Skeletal muscle tissue (tissue), 4 donors: ENCODE results near the gene SLC25A21. TPM values are rescaled to one million over a fixed set of nuclear protein-coding genes. Genes with fewer than 3 reads are reported as not detected.

ENCODE experiments used
- H3K27ac ChIP-seq: one replicate; pipeline ENCODE4 v1.7.0; 2013; ENCODE audit warnings: mild to moderate bottlenecking, low read depth, low read length, inconsistent platforms
- H3K27me3 ChIP-seq, 3 donors: one replicate each; pipeline ENCODE4 v1.7.0; 2013; ENCODE audit warnings: low read length in 3 of 3; ENCODE audit not compliant: control insufficient read depth in 3 of 3, insufficient read depth in 3 of 3
- H3K36me3 ChIP-seq, 3 donors: one replicate each; pipeline ENCODE4 v1.7.0; 2013; ENCODE audit warnings: low read length in 3 of 3; ENCODE audit not compliant: control insufficient read depth in 3 of 3, insufficient read depth in 3 of 3
- H3K4me1 ChIP-seq, 3 donors: one replicate each; pipeline ENCODE4 v1.7.0; 2013; ENCODE audit warnings: low read length in 3 of 3, mild to moderate bottlenecking in 3 of 3; ENCODE audit not compliant: control insufficient read depth in 3 of 3, insufficient read depth in 3 of 3
- H3K4me3 ChIP-seq, 3 donors: one replicate each; pipeline ENCODE4 v1.7.0; 2013; ENCODE audit warnings: low read length in 3 of 3
- H3K9ac ChIP-seq, 3 donors: one replicate each; pipeline ENCODE4 v1.7.0; 2013; ENCODE audit warnings: low read length in 3 of 3, mild to moderate bottlenecking in 3 of 3, moderate library complexity in 2 of 3, low read depth in 1 of 3
- H3K9me3 ChIP-seq, 3 donors: one replicate each; pipeline ENCODE4 v1.7.0; 2013; ENCODE audit warnings: low read length in 3 of 3; ENCODE audit not compliant: control insufficient read depth in 3 of 3
- total RNA-seq: library from RNA; depleted of rRNA; stranded (reverse); fragments of >200 nt; gene quantifications from one replicate; pipeline ENCODE4 v1.2.3, GENCODE V29; 2014
- donor health status: Osteomylitis.

The SLC25A21 gene
- total RNA-seq, 1 donor from 2014 or later = 2.1 TPM

DNA sequence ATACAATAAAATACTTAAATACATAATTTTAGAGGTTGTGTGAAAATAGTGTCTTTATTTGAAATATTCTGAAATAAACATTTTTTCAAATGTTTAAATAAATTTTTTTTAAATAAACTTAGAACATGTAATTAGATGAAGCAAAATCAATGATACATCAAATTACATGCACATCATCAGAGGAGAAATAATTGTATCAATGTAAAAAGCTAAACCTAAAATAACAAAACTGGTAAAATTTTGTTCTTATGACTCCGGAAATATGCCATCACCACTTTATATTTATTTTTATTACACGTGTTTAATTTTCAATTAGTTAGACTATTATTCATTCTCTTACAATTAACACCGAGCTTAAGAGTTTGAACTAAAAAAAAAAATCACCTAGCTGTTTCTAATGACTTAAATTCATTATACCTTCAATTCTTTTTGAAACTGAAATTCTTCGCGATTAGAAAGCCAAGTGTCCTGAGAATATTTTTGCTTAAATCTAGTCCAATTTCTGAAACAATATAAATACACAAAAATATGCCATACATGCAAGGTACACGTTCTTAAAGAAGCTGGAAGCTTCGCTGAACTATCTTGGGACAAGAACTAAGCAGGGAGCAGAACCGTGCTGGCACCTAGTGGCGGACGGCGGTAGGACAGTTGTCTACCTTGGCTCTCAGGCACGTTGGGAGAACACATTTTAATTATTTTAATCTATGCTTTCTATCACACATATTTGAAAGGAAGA is 230.5 kb downstream of the SLC25A21 start:
- H3K9ac ChIP-seq = no peak overlapping the region
- no peak overlapping the region for H3K27ac ChIP-seq
- no peaks in the 10 kb centered on the region for H3K9me3 ChIP-seq
- H3K27me3 ChIP-seq = no peaks in the 10 kb centered on the region
- no peaks in the 10 kb centered on the region for H3K36me3 ChIP-seq
- no peak overlapping the region for H3K4me3 ChIP-seq
- H3K4me1 ChIP-seq = no peaks in the 10 kb centered on the region

DNA sequence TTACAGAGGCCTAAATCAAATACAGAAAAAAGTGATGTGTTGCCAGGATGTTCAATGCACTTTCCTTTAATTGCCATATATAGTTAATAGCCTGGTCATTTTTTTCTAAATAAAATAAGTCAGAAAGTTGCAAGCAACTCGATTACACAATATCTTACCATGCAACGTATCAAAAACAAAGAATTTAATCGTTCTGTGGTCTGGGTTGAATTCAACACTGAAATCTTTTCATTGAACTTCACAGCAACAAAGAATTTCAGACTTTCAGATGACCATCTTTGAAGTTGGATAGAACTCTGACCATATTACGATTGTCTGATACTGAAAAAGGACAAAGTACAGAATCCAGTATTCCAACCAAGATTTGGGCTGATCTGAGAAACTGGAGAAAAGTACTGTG is 231.9 kb downstream of the SLC25A21 start:
- Histone ChIP-seq H3K4me1 (no peaks in the 10 kb centered on the region), H3K4me3 (no peak overlapping the region), H3K27ac (no peak overlapping the region), H3K36me3 (no peaks in the 10 kb centered on the region), H3K9ac (no peak overlapping the region), H3K9me3 (no peaks in the 10 kb centered on the region), H3K27me3 (no peaks in the 10 kb centered on the region)

DNA sequence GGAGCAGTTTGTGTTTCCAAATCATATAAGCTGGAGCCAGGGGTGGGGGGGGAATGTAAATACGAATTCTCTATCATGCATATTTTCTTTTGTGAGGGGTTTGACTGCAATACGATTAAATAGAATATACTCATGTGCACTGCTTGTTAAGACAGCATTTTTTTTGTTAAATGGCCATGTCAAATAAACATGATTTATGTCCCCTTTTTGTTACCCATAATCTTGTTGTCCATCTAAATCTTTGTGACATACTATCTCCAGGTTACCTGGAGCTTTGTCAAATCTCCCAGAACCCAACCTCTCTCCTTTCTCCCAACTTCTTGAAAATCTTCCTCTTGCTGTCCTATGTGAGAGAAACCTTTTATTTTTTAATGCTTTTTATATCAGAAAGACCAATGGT is 233.1 kb downstream of the SLC25A21 start:
- no peak overlapping the region for H3K27ac ChIP-seq
- H3K9ac ChIP-seq = no peak overlapping the region
- no peak overlapping the region for H3K4me3 ChIP-seq
- no peaks in the 10 kb centered on the region for H3K27me3 ChIP-seq
- no peaks in the 10 kb centered on the region for H3K36me3 ChIP-seq
- H3K4me1 ChIP-seq = no peaks in the 10 kb centered on the region
- H3K9me3 ChIP-seq = no peaks in the 10 kb centered on the region

DNA sequence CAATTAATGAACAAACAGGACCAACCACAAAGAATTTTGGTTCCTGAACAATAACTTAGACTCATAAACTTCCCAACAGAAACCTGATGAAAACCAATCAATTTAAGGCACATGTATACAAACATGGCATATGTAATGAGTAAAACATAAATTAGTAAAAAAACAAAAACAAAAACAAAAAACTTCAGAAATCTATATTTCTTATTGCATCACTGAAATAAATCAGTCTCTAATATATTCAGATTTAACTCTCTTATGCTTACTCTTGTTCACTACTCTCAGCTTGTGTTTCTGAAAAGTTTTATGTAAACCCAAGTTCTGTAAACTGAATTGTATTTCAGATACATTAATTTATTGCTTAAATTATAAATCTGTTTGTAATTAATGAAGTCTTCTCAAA is 233.7 kb downstream of the SLC25A21 start:
- Histone ChIP-seq H3K27me3 (no peaks in the 10 kb centered on the region), H3K9ac (no peak overlapping the region), H3K4me1 (no peaks in the 10 kb centered on the region), H3K9me3 (no peaks in the 10 kb centered on the region), H3K27ac (no peak overlapping the region), H3K4me3 (no peak overlapping the region), H3K36me3 (no peaks in the 10 kb centered on the region)

DNA sequence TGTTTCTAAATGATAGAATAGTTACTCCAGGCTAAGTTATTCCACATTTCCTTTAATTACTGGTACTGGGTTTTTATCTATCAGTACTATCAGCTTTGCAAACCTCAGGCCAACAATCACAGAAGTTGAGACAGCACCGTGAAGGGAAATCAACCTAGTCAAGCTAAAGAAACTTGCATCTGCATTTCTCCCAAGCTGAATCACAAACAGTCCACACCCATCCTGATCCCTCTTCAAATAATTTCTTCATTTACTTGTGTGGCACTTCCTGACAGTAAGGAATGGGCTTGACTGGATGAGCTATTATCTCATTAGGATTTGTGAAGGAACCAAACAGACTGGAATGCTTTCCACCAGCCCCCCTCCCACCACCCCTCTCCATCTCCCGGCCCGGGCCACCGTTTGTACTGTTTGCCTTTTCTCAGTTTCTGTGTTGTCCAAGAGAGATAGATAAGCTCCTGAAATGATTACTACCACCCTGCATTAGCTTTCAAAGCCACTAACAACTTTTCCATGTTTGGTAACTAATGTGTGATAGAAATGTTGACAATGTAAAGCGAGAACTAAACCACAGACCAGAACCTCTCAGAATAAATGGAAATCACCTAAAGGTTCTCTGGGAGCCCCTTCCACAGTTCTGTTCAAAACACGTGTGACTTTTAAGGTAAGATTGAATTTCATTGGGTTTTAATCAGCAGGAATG is 236.3 kb downstream of the SLC25A21 start:
- Histone ChIP-seq H3K4me1 (no peaks in the 10 kb centered on the region), H3K27ac (no peak overlapping the region), H3K36me3 (no peaks in the 10 kb centered on the region), H3K4me3 (no peak overlapping the region), H3K9me3 (no peaks in the 10 kb centered on the region), H3K27me3 (no peaks in the 10 kb centered on the region), H3K9ac (no peak overlapping the region)

DNA sequence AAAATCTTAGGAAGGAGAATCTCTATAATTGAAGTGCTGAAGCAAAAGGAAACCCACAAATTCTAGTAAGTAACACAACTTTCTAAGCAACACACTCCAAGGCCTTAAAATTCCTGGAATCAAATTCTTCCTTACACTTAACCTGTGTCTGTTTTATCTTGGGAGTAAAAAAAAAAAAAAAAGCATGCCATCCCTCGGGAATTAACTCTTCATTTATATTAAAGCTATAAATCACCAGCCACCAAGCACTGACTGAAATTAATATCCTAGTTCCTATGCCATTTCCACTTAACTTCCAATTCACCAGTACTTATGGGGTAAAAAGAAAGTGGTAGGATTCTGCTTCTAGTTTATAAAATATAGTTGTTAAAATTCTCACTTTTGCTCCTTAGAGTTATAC is 238.1 kb downstream of the SLC25A21 start:
- H3K4me3 ChIP-seq = no peak overlapping the region
- no peaks in the 10 kb centered on the region for H3K27me3 ChIP-seq
- no peaks in the 10 kb centered on the region for H3K36me3 ChIP-seq
- H3K4me1 ChIP-seq = no peaks in the 10 kb centered on the region
- no peak overlapping the region for H3K9ac ChIP-seq
- no peak overlapping the region for H3K27ac ChIP-seq
- no peaks in the 10 kb centered on the region for H3K9me3 ChIP-seq

DNA sequence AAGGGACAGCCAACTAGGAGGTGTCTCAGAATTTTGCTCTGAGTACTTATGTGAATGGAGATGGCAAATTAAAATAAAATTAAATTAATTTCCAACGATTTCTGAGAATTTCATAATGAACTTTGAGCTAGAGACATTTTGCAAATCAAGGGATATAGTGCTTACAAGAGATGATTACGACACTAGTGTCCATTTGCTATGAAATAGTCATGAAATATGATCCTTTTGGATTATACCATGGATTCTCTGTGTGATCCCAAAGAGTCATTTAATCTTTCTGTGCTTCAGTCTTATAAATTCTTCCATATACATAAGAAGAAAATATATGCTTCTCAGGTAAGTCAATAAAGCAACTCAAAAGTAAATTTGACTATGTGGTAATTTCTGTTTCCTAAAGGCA is 240.6 kb downstream of the SLC25A21 start:
- Histone ChIP-seq H3K4me3 (no peak overlapping the region), H3K36me3 (no peaks in the 10 kb centered on the region), H3K4me1 (no peaks in the 10 kb centered on the region), H3K27me3 (no peaks in the 10 kb centered on the region), H3K27ac (no peak overlapping the region), H3K9me3 (no peaks in the 10 kb centered on the region), H3K9ac (no peak overlapping the region)

DNA sequence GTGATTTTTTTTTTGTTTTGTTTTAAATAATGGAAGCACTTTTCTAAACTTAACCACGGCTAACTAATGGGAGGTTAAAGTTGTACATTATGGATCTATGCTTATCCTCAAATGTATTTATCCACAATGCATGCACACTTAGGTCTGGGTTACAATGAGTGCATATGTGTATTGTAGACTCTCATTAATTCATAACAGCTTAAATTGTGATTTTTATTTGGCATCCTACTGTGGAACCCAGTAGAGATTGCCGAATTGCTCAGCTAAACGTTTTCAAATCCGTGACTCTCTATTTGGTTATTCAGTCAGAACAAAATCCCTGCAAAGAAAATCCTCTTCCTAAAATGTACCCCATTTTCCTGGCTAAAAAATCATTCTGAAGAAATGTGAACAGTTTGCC is 244.0 kb downstream of the SLC25A21 start:
- Histone ChIP-seq H3K27ac (no peak overlapping the region), H3K4me3 (no peak overlapping the region), H3K9me3 (no peaks in the 10 kb centered on the region), H3K9ac (no peak overlapping the region), H3K36me3 (no peaks in the 10 kb centered on the region), H3K4me1 (no peaks in the 10 kb centered on the region), H3K27me3 (no peaks in the 10 kb centered on the region)

DNA sequence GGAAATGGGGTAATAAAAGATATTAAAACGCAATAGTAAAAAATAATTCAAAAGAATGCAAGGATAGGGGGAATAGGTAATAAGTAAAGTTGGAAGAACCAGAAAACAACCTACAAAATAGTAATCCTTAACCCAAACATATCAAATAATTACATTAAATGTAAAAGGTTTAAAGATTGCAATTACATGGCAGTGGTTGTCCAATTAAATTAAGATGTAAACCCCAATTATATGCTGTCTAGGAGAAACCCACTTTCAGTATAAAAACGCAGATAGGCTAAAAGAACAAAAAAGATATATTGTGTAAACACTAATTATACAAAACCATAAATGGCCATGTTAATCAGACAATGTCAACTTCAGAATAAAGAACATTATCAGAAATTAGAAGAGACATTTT is 247.3 kb downstream of the SLC25A21 start:
- Histone ChIP-seq H3K4me3 (no peak overlapping the region), H3K9me3 (no peaks in the 10 kb centered on the region), H3K9ac (no peak overlapping the region), H3K27me3 (no peaks in the 10 kb centered on the region), H3K36me3 (no peaks in the 10 kb centered on the region), H3K4me1 (no peaks in the 10 kb centered on the region), H3K27ac (no peak overlapping the region)

DNA sequence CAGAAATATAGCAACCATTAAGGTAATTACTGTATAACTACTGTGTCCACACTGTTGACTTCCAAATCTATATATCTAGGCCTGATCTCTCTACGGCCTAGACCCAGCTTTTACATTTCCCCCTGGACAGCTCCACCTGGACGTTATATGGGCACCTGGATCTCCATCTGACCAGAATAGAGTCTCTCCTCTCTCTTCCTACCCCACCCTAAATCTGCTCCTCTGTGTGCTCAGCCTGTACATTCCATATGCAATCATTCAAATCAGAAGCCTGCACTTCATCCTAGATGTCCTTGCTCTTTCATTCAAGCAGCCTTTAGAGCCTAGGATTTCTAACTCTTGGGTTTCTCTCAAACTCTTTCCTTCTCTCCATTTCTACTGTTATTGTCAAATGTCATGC is 255.7 kb downstream of the SLC25A21 start:
- Histone ChIP-seq H3K27me3 (no peaks in the 10 kb centered on the region), H3K27ac (no peak overlapping the region), H3K36me3 (no peaks in the 10 kb centered on the region), H3K9me3 (no peaks in the 10 kb centered on the region), H3K9ac (no peak overlapping the region), H3K4me1 (no peaks in the 10 kb centered on the region), H3K4me3 (no peak overlapping the region)
